Keratinocyte (primary cell): ENCODE results near the gene IGFBP1.

Experiments used
- EZH2 ChIP-seq: IDR thresholded peaks from one replicate; pipeline ENCODE4 v1.6.1; 2012; ENCODE audit warnings: inconsistent platforms, mild to moderate bottlenecking, low read length, moderate library complexity
- TF ChIP-seq, protein P1 (sequence below), 3 experiments: IDR thresholded peaks in 1 of 3; conservative IDR thresholded peaks in 1 of 3; optimal IDR thresholded peaks in 1 of 3; 2 replicates in 2 of 3; 3 replicates in 1 of 3; pipeline versions ENCODE3 to v1.5.1; 2011; ENCODE audit warnings: low read length in 3 of 3, mild to moderate bottlenecking in 3 of 3, moderate library complexity in 2 of 3, control low read depth in 1 of 3, inconsistent platforms in 1 of 3; ENCODE audit not compliant: insufficient read depth in 2 of 3; ENCODE audit errors: extremely low read depth in 1 of 3

DNA sequence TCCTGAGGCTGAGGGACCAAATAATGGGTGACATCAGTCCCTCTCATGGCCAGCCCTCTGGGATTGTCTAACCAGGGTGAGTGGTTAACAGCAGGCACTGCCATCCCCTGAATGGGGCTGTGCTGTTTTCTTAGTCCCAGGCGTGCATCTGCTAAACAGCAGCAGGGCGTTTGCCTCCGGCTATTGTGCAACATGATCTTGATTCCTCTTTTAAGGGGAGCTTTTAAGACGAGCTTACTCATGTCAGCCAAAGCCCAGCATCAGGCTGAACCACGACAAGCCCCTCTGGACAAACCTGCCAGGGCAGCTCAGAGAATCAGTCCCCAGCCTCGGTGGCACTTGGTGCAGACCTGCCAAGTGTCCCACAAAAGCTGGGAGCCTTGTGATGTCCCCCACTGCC lies 49.0 kb downstream of the IGFBP1 start:
- TF ChIP-seq, protein P1, sequence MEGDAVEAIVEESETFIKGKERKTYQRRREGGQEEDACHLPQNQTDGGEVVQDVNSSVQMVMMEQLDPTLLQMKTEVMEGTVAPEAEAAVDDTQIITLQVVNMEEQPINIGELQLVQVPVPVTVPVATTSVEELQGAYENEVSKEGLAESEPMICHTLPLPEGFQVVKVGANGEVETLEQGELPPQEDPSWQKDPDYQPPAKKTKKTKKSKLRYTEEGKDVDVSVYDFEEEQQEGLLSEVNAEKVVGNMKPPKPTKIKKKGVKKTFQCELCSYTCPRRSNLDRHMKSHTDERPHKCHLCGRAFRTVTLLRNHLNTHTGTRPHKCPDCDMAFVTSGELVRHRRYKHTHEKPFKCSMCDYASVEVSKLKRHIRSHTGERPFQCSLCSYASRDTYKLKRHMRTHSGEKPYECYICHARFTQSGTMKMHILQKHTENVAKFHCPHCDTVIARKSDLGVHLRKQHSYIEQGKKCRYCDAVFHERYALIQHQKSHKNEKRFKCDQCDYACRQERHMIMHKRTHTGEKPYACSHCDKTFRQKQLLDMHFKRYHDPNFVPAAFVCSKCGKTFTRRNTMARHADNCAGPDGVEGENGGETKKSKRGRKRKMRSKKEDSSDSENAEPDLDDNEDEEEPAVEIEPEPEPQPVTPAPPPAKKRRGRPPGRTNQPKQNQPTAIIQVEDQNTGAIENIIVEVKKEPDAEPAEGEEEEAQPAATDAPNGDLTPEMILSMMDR (optimal IDR thresholded peaks at IDR 0.05 in 1 of 3, IDR thresholded peaks at IDR 0.05 in 1 of 3, conservative IDR thresholded peaks at IDR 0.05 in 1 of 3; ENCODE audit: extremely low read depth in 1 of 3, insufficient read depth in 2 of 3, low read length in 3 of 3), result no peak
- TF ChIP-seq EZH2, result no peak
